GM12864 (cell line): ENCODE results near the gene SPEF2.

ENCODE experiments used
- DNase-seq: peaks from one replicate; pipeline ENCODE4 v3.0.0-alpha.2; 2011; ENCODE audit warnings: low read depth
- H3K4me3 ChIP-seq: 2 replicates; pipeline ENCODE4 v1.5.1; 2011; ENCODE audit warnings: mild to moderate bottlenecking, low read depth, low read length, control low read depth
- CTCF ChIP-seq: IDR thresholded peaks from 2 replicates; pipeline ENCODE4 v1.5.1; 2011; ENCODE audit warnings: low read depth, mild to moderate bottlenecking, moderate library complexity, low read length, control low read depth, inconsistent platforms; ENCODE audit errors: missing control alignments

SPEF2 gene

GRCh38 chr5:35694481-35694880, 76.8 kb downstream of the SPEF2 start:
- no peak overlapping the region for H3K4me3 ChIP-seq
- DNase-seq, result no peak
- TF ChIP-seq CTCF, result no peak

- no peak overlapping the region for H3K4me3 ChIP-seq
- TF ChIP-seq CTCF, result no peak
- no peak for DNase-seq
These were observed 80.6 kb downstream of the SPEF2 start for GRCh38 chr5:35698047-35698808.

- no peak for TF ChIP-seq CTCF
- no peak for DNase-seq
- no peak overlapping the region for H3K4me3 ChIP-seq
These were observed 90.0 kb downstream of the SPEF2 start for GRCh38 chr5:35707659-35708058.

GRCh38 chr5:35709688-35710087, 92.0 kb downstream of the SPEF2 start:
- TF ChIP-seq CTCF, result no peak
- no peak for DNase-seq
- no peak overlapping the region for H3K4me3 ChIP-seq

GRCh38 chr5:35717718-35718117, 100.1 kb downstream of the SPEF2 start:
- no peak for DNase-seq
- no peak overlapping the region for H3K4me3 ChIP-seq
- no peak for TF ChIP-seq CTCF

GRCh38 chr5:35735718-35736117, 118.1 kb downstream of the SPEF2 start:
- no peak for TF ChIP-seq CTCF
- DNase-seq, result no peak
- no peak overlapping the region for H3K4me3 ChIP-seq

GRCh38 chr5:35736280-35736679, 118.6 kb downstream of the SPEF2 start:
- TF ChIP-seq CTCF, result no peak
- DNase-seq, result no peak
- H3K4me3 ChIP-seq, result no peak overlapping the region
